SU-DHL-6 (cell line): ENCODE measurements around the gene NHS.

Experiments used
- EZH2phosphoT487 ChIP-seq: fragments of 200-600 bp; sonication (generic), shearing (Covaris generic); conservative IDR thresholded peaks from 2 replicates; pipeline ENCODE4 v1.6.1; 2018; ENCODE audit warnings: mild to moderate bottlenecking, antibody characterized with exemption, low read length, moderate library complexity, mixed read lengths
- TF ChIP-seq, protein P1 (sequence below): fragments of 200-600 bp; sonication (generic); IDR thresholded peaks from one replicate; pipeline ENCODE4 v1.5.1; 2017; ENCODE audit warnings: antibody characterized with exemption, mild to moderate bottlenecking, low read length, moderate library complexity; ENCODE audit not compliant: insufficient read depth, poor library complexity, severe bottlenecking

- TF ChIP-seq, protein P1, sequence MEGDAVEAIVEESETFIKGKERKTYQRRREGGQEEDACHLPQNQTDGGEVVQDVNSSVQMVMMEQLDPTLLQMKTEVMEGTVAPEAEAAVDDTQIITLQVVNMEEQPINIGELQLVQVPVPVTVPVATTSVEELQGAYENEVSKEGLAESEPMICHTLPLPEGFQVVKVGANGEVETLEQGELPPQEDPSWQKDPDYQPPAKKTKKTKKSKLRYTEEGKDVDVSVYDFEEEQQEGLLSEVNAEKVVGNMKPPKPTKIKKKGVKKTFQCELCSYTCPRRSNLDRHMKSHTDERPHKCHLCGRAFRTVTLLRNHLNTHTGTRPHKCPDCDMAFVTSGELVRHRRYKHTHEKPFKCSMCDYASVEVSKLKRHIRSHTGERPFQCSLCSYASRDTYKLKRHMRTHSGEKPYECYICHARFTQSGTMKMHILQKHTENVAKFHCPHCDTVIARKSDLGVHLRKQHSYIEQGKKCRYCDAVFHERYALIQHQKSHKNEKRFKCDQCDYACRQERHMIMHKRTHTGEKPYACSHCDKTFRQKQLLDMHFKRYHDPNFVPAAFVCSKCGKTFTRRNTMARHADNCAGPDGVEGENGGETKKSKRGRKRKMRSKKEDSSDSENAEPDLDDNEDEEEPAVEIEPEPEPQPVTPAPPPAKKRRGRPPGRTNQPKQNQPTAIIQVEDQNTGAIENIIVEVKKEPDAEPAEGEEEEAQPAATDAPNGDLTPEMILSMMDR: no peak
- no peak for TF ChIP-seq EZH2phosphoT487
Observed at GRCh38 chrX:17596061-17596460, 221.1 kb downstream of the NHS start.
